Liver (tissue), 9 donors: ENCODE data around the gene LCN6. TPM values are rescaled to one million over a fixed set of nuclear protein-coding genes. Genes with fewer than 3 reads are reported as not detected.
A peak's percentile ranks its signal among the peaks of the same experiment; 100 is the strongest.

Experiments
- DNase-seq: peaks from one replicate; pipeline ENCODE4 v3.0.0-alpha.2; 2017; ENCODE audit warnings: low spot score
- H3K27ac ChIP-seq, 2 donors: one replicate each; pipeline ENCODE4 v1.7.0; 2013; ENCODE audit warnings: inconsistent platforms in 2 of 2, low read length in 2 of 2, control low read depth in 1 of 2, low read depth in 1 of 2, mild to moderate bottlenecking in 1 of 2
- H3K27me3 ChIP-seq, 4 donors: one replicate each; pipeline versions ENCODE4 v1.6.1 to v1.7.0; 2013; ENCODE audit warnings: low read length in 3 of 4, inconsistent platforms in 1 of 4, mild to moderate bottlenecking in 1 of 4, moderate library complexity in 1 of 4; ENCODE audit not compliant: control insufficient read depth in 4 of 4, insufficient read depth in 4 of 4
- H3K36me3 ChIP-seq, 4 donors: one replicate each; pipeline versions ENCODE4 v1.6.1 to v1.7.0; 2013; ENCODE audit warnings: low read length in 3 of 4, mild to moderate bottlenecking in 3 of 4, low read depth in 1 of 4, moderate library complexity in 1 of 4; ENCODE audit not compliant: control insufficient read depth in 4 of 4, insufficient read depth in 3 of 4
- H3K4me1 ChIP-seq, 4 donors: one replicate each; pipeline versions ENCODE4 v1.6.1 to v1.7.0; 2013; ENCODE audit warnings: low read length in 3 of 4, mild to moderate bottlenecking in 3 of 4, moderate library complexity in 1 of 4; ENCODE audit not compliant: control insufficient read depth in 4 of 4, insufficient read depth in 4 of 4
- H3K4me3 ChIP-seq, 3 donors: one replicate each; pipeline versions ENCODE4 v1.6.1 to v1.7.0; 2013; ENCODE audit warnings: low read length in 3 of 3, control low read depth in 1 of 3, low read depth in 1 of 3, mild to moderate bottlenecking in 1 of 3
- H3K9ac ChIP-seq, 2 donors: one replicate each; pipeline ENCODE4 v1.7.0; 2013; ENCODE audit warnings: low read length in 2 of 2, mild to moderate bottlenecking in 2 of 2, moderate library complexity in 2 of 2, control low read depth in 1 of 2, low read depth in 1 of 2
- H3K9me3 ChIP-seq, 4 donors: one replicate each; pipeline versions ENCODE4 v1.6.1 to v1.7.0; 2013; ENCODE audit warnings: low read length in 3 of 4; ENCODE audit not compliant: control insufficient read depth in 4 of 4
- ATF3 ChIP-seq: IDR thresholded peaks from 2 replicates; pipeline ENCODE4 v1.6.1; 2016; ENCODE audit warnings: antibody characterized with exemption
- CTCF ChIP-seq: fragments of 150-350 bp; IDR thresholded peaks from 2 replicates; pipeline ENCODE4 v1.5.1; 2017; ENCODE audit warnings: improper control_type of control experiment, low read depth, low read length; ENCODE audit not compliant: missing input control
- EGR1 ChIP-seq, 2 donors: IDR thresholded peaks; 2 replicates each; pipeline ENCODE4 v1.6.1; 2016 to 2018; ENCODE audit warnings: antibody characterized with exemption in 2 of 2, low read depth in 2 of 2
- FOXA1 ChIP-seq: IDR thresholded peaks from 2 replicates; pipeline ENCODE4 v1.6.1; 2016; ENCODE audit warnings: antibody characterized with exemption
- FOXA2 ChIP-seq: IDR thresholded peaks from 2 replicates; pipeline ENCODE4 v1.6.1; 2016; ENCODE audit warnings: antibody characterized with exemption
- GABPA ChIP-seq, 2 donors: IDR thresholded peaks in 1 of 2; conservative IDR thresholded peaks in 1 of 2; 2 replicates each; pipeline ENCODE4 v1.6.1; 2016; ENCODE audit warnings: antibody characterized with exemption in 2 of 2, mild to moderate bottlenecking in 1 of 2, moderate library complexity in 1 of 2
- HNF4A ChIP-seq, 2 donors: conservative IDR thresholded peaks; 2 replicates each; pipeline ENCODE4 v1.6.1; 2016; ENCODE audit warnings: antibody characterized with exemption in 2 of 2, mild to moderate bottlenecking in 2 of 2
- HNF4G ChIP-seq: IDR thresholded peaks from 2 replicates; pipeline ENCODE4 v1.6.1; 2016; ENCODE audit warnings: antibody characterized with exemption
- JUND ChIP-seq, 2 donors: IDR thresholded peaks; 2 replicates each; pipeline ENCODE4 v1.6.1; 2016; ENCODE audit warnings: antibody characterized with exemption in 2 of 2
- MAX ChIP-seq: IDR thresholded peaks from 2 replicates; pipeline ENCODE4 v1.6.1; 2016; ENCODE audit warnings: antibody characterized with exemption
- NR2F2 ChIP-seq: IDR thresholded peaks from 2 replicates; pipeline ENCODE4 v1.6.1; 2016; ENCODE audit warnings: antibody characterized with exemption
- RAD21 ChIP-seq, 2 donors: IDR thresholded peaks; 2 replicates each; pipeline ENCODE4 v1.6.1; 2016; ENCODE audit warnings: antibody characterized with exemption in 2 of 2, mild to moderate bottlenecking in 2 of 2
- RXRA ChIP-seq, 2 donors: IDR thresholded peaks; 2 replicates each; pipeline ENCODE4 v1.6.1; 2017 to 2018; ENCODE audit warnings: antibody characterized with exemption in 2 of 2, mild to moderate bottlenecking in 1 of 2
- SP1 ChIP-seq: IDR thresholded peaks from 2 replicates; pipeline ENCODE4 v1.6.1; 2018; ENCODE audit warnings: antibody characterized with exemption, mild to moderate bottlenecking
- TAF1 ChIP-seq: conservative IDR thresholded peaks from 2 replicates; pipeline ENCODE4 v1.6.1; 2016; ENCODE audit warnings: antibody characterized with exemption, mild to moderate bottlenecking
- YY1 ChIP-seq: IDR thresholded peaks from 2 replicates; pipeline ENCODE4 v1.6.1; 2016; ENCODE audit warnings: antibody characterized with exemption, mild to moderate bottlenecking
- WGBS: extraction: QIAGEN DNeasy Blood & Tissue Kit; methylation state at CpG from one replicate; pipeline ENCODE4 v1.1.7; 2013; 5-methylcytosine and 5-hydroxymethylcytosine counted together
- polyA plus RNA-seq, 2 donors: library from polyadenylated mRNA; stranded (reverse) in 1 of 2; unstranded in 1 of 2; fragments of 200-250 nt in 1 of 2; fragments of >200 nt in 1 of 2; fragmentation: Nextera tagmentation in 1 of 2; extraction: Ambion mirVana in 1 of 2; gene quantifications; one replicate each; pipeline versions ENCODE4 v1.2.1 to v1.2.3, GENCODE V29; 2013 to 2015
- total RNA-seq, 2 donors: library from RNA; depleted of rRNA; stranded (reverse); fragments of >200 nt; gene quantifications; one replicate each; pipeline ENCODE4 v1.2.3, GENCODE V29; 2014
- TF ChIP-seq, protein P1 (sequence below): IDR thresholded peaks from 2 replicates; pipeline ENCODE4 v1.6.1; 2016; ENCODE audit warnings: antibody characterized with exemption, mild to moderate bottlenecking
- TF ChIP-seq, protein P2 (sequence below): IDR thresholded peaks from 2 replicates; pipeline ENCODE4 v1.6.1; 2016; ENCODE audit warnings: antibody characterized with exemption
- donor health status: healthy.
- donor health status: healthy.
- donor health status: healthy.
- donor health status: healthy.
- donor health status: healthy.

LCN6 gene
- total and polyA plus RNA-seq, 4 donors: 0.14 to 0.32 TPM; not detected in 2

DNA sequence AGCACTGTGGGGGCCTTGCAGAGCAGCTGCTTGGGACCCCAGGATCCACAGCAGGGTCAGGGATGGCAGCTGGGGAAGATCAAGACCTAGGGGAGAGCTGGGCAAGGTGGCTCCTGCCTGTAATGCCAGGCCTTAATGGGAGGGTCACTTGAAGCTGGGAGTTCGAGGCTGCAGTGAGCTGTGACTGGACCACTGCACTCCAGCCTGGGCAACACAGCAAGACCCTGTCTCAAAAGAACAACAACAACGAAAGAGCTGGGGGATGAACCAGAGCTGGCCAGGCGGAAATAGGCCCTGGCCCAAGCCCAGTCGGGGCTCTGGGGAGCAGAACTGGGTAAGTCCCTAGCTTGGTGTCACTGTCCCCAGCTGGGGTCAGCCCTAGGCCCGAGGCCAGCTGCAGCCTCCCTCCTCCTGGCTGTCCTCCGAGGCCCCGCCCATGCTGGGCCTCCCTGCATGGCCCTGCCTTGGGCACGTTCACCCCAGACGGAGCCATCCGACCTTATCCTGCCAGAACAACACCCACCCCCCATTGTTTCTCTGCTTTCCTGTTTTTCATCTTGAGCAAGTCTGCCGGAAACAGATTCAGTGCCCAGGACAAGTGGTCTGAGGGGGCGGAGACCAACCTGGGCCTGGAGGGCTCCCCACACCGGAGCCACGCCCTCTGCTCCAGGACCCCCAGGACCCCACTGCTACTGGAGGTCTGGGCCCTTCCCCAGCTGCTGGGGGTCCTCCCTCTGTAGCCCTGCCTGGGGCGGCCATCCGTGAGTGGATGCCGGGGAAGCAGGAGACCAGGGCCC is 34.0 kb downstream of the LCN6 start:
- Histone ChIP-seq H3K9me3 (no peaks in the 10 kb centered on the region), H3K27ac (peak overlapping the region; percentile 33 to 46), H3K27me3 (no peaks in the 10 kb centered on the region), H3K4me1 (peaks cover 4 to 21% (median 15%) of the 10 kb centered on the region in 4 donors), H3K9ac (no peak overlapping the region), H3K4me3 (no peak overlapping the region), H3K36me3 (no peaks in the 10 kb centered on the region)
- no peak for DNase-seq
- 64% methylated on average over 17 of the region's 17 CpGs for WGBS
- TF ChIP-seq HNF4G: no peak
- peak; percentile 21 for TF ChIP-seq SP1
- TF ChIP-seq ATF3: no peak
- TF ChIP-seq, protein P1, sequence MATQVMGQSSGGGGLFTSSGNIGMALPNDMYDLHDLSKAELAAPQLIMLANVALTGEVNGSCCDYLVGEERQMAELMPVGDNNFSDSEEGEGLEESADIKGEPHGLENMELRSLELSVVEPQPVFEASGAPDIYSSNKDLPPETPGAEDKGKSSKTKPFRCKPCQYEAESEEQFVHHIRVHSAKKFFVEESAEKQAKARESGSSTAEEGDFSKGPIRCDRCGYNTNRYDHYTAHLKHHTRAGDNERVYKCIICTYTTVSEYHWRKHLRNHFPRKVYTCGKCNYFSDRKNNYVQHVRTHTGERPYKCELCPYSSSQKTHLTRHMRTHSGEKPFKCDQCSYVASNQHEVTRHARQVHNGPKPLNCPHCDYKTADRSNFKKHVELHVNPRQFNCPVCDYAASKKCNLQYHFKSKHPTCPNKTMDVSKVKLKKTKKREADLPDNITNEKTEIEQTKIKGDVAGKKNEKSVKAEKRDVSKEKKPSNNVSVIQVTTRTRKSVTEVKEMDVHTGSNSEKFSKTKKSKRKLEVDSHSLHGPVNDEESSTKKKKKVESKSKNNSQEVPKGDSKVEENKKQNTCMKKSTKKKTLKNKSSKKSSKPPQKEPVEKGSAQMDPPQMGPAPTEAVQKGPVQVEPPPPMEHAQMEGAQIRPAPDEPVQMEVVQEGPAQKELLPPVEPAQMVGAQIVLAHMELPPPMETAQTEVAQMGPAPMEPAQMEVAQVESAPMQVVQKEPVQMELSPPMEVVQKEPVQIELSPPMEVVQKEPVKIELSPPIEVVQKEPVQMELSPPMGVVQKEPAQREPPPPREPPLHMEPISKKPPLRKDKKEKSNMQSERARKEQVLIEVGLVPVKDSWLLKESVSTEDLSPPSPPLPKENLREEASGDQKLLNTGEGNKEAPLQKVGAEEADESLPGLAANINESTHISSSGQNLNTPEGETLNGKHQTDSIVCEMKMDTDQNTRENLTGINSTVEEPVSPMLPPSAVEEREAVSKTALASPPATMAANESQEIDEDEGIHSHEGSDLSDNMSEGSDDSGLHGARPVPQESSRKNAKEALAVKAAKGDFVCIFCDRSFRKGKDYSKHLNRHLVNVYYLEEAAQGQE: no peak
- no peak for TF ChIP-seq TAF1
- no peak for TF ChIP-seq MAX
- no peak for TF ChIP-seq RAD21 (IDR thresholded peaks at IDR 0.05)
- peak; percentile 23 to 33 for TF ChIP-seq RXRA (IDR thresholded peaks at IDR 0.05)
- no peak for TF ChIP-seq HNF4A (conservative IDR thresholded peaks at IDR 0.05)
- no peak for TF ChIP-seq YY1
- TF ChIP-seq CTCF: no peak
- TF ChIP-seq FOXA1: no peak
- TF ChIP-seq NR2F2: peak; percentile 73
- TF ChIP-seq GABPA (IDR thresholded peaks at IDR 0.05 in 1 of 2, conservative IDR thresholded peaks at IDR 0.05 in 1 of 2): no peak
- TF ChIP-seq EGR1 (IDR thresholded peaks at IDR 0.05; ENCODE audit: low read depth in 2 of 2): no peak

DNA sequence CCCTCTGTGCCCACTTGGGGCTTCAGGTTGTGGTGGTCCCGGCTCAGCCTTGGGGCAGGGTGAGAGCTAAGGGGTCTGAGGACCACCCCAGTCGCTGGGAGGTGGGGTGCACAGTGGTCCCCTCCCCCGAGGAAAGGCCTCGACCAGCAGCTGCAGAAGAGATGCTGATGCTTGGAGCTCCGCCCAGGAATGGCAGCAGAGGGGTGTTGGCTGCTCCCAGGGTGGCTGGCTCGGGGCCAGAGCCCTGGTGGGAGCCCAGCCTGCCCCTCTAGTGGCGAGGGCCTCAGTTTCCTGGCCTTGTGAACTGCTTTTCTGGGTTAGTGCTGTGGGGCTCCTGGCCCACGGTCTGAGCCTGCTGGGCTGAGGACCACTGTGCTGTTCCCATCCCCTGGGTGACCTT is 34.8 kb downstream of the LCN6 start:
- H3K27ac ChIP-seq: peak overlapping the region; percentile 31 to 46
- no peaks in the 10 kb centered on the region for H3K36me3 ChIP-seq
- H3K27me3 ChIP-seq: no peaks in the 10 kb centered on the region
- 66% methylated on average over 8 of the region's 8 CpGs for WGBS
- H3K4me3 ChIP-seq: no peak overlapping the region
- H3K4me1 ChIP-seq: peaks cover 4 to 17% (median 14%) of the 10 kb centered on the region in 4 donors
- DNase-seq: no peak
- H3K9ac ChIP-seq: no peak overlapping the region
- H3K9me3 ChIP-seq: no peaks in the 10 kb centered on the region
- TF ChIP-seq, protein P2, sequence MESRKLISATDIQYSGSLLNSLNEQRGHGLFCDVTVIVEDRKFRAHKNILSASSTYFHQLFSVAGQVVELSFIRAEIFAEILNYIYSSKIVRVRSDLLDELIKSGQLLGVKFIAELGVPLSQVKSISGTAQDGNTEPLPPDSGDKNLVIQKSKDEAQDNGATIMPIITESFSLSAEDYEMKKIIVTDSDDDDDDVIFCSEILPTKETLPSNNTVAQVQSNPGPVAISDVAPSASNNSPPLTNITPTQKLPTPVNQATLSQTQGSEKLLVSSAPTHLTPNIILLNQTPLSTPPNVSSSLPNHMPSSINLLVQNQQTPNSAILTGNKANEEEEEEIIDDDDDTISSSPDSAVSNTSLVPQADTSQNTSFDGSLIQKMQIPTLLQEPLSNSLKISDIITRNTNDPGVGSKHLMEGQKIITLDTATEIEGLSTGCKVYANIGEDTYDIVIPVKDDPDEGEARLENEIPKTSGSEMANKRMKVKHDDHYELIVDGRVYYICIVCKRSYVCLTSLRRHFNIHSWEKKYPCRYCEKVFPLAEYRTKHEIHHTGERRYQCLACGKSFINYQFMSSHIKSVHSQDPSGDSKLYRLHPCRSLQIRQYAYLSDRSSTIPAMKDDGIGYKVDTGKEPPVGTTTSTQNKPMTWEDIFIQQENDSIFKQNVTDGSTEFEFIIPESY: no peak
- TF ChIP-seq NR2F2 (no peak), YY1 (no peak), MAX (no peak), FOXA2 (no peak), TAF1 (no peak), CTCF (no peak), RXRA (IDR thresholded peaks at IDR 0.05) (no peak), HNF4G (no peak), EGR1 (IDR thresholded peaks at IDR 0.05; ENCODE audit: low read depth in 2 of 2) (no peak), JUND (IDR thresholded peaks at IDR 0.05) (no peak)
